ENCODE results near the gene SRSF7. TPM values are rescaled to one million over a fixed set of nuclear protein-coding genes. Genes with fewer than 3 reads are reported as not detected.
"Not testable (repeated sequence)": the region's sequence is repeated elsewhere in the genome, so short reads cannot be mapped to it uniquely, and the experiment has no call there.

SRSF7 gene
- total RNA-seq, 1 experiment from 2014 or later = 178 TPM

- no peak for DNase-seq (ENCODE audit: low read depth)
These were observed 17.7 kb downstream of the SRSF7 start for GRCh38 chr2:38733300-38733971.

- no peak for DNase-seq (ENCODE audit: low read depth)
These were observed 19.4 kb downstream of the SRSF7 start for GRCh38 chr2:38731684-38732221.

DNA sequence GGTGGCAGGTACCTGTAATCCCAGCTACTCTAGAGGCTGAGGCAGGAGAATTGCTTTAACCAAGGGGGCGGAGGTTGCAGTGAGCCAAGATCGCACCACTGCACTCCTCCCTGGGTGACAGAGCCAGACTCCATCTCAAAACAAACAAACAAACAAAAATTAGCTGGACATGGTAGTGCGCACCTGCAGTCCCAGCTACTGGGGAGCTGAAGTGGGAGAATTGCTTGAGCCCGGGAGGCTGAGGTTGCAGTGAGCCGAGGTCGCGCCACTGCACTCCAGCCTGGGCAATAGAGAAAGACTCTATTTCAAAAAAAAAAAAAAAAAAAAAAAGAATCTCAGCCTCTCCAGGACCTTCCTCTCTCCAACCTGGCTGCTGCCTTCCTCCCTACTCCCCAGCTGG is 20.1 kb downstream of the SRSF7 start:
- no peak for DNase-seq (ENCODE audit: low read depth)

DNA sequence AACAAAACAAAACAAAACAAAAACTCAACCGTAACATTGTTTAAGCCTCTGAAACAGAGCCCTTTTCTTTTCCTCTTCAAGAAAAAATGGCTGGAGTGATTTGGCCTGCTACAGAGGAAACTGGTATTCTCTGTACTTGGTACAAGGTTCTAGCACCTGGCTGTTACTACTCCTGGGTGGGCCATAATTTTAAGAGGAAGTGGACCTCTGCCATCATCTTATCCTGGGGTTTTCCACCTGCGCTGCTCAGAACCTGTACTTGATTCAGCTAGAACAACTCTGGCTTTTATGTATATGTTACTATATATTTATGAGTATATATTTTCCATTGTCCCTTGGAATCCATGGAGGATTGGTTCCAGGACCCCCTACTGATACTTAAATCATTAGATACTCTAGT is 22.5 kb downstream of the SRSF7 start:
- DNase-seq (ENCODE audit: low read depth) = no peak

GRCh38 chr2:38727661-38728060 is 23.5 kb downstream of the SRSF7 start:
- no peak for DNase-seq (ENCODE audit: low read depth)

GRCh38 chr2:38723173-38723572 is 28.0 kb downstream of the SRSF7 start:
- peak; percentile 93 for DNase-seq (ENCODE audit: low read depth)

- peak; percentile 35 for DNase-seq (ENCODE audit: low read depth)
These were observed 28.7 kb downstream of the SRSF7 start for GRCh38 chr2:38722271-38723061.

- DNase-seq (ENCODE audit: low read depth) = peak; percentile 86
These were observed 30.4 kb downstream of the SRSF7 start for GRCh38 chr2:38720613-38721241.

- DNase-seq (ENCODE audit: low read depth) = no peak
These were observed 31.5 kb downstream of the SRSF7 start for GRCh38 chr2:38719706-38720105.

- DNase-seq (ENCODE audit: low read depth) = no peak
These were observed 32.6 kb downstream of the SRSF7 start for GRCh38 chr2:38718601-38719000.

DNA sequence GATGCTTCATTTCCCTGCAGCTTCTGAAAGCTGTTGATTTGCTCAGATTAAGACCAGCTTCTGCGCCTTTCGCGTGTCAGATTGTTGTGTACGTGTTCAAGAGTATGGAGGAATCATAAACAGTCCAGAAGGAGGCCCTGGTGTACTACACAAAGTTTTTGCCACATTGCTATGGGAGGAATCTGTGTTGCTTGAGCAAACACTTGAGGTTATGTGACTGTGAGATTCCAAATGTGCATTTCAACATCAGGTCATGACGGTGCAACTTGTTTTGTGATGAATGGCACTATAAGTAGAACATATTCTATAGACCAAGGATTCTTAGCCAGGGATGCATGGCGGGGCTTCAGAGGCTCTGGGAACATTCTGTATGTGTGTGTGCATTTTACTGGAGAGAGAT is 35.0 kb downstream of the SRSF7 start:
- DNase-seq (ENCODE audit: low read depth) = no peak

GRCh38 chr2:38714941-38715340 is 36.2 kb downstream of the SRSF7 start:
- not testable (repeated sequence) for DNase-seq (ENCODE audit: low read depth)

- DNase-seq (ENCODE audit: low read depth) = no peak
These were observed 37.8 kb downstream of the SRSF7 start for GRCh38 chr2:38713338-38713737.

DNA sequence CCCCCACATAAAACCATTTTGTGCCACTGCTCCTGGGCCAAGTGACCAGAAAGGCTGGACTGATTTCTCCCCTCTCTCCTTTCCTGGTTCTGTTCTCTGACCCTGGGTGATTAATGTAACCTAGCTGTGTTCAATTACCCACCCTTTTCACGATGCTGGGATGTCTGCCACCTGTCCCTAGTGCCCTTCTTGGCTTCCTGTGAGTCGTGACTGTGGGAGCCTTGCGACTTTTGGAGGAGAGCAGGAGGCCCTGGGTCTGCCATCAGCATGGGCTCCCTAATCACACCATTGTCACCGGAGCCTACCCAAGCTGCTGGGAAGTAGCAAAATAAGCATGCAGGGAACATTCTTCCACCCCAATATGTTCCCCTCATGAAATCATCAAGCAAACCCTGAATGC is 38.3 kb downstream of the SRSF7 start:
- no peak for DNase-seq (ENCODE audit: low read depth)

DNA sequence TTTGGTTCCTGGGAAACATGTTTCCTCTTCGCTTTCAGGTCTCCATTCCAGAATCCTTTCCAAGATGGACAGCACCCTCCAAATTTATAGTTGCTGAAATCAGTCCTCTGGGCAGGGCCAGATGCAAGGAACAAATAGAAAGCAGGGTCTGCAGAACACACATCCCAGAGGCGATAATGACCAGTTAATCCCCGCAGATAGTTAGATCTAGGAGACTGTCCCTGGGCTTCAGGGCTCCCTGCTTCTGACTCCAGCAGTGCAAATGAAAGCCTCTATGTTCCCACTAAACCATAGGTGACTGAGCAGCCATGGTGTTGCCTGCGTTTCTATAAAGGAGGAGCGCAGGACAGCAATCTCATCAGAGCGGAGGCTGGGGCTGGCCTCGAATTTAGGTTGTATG is 38.7 kb downstream of the SRSF7 start:
- no peak for DNase-seq (ENCODE audit: low read depth)

- no peak for DNase-seq (ENCODE audit: low read depth)
These were observed 39.6 kb downstream of the SRSF7 start for GRCh38 chr2:38711558-38711957.

DNA sequence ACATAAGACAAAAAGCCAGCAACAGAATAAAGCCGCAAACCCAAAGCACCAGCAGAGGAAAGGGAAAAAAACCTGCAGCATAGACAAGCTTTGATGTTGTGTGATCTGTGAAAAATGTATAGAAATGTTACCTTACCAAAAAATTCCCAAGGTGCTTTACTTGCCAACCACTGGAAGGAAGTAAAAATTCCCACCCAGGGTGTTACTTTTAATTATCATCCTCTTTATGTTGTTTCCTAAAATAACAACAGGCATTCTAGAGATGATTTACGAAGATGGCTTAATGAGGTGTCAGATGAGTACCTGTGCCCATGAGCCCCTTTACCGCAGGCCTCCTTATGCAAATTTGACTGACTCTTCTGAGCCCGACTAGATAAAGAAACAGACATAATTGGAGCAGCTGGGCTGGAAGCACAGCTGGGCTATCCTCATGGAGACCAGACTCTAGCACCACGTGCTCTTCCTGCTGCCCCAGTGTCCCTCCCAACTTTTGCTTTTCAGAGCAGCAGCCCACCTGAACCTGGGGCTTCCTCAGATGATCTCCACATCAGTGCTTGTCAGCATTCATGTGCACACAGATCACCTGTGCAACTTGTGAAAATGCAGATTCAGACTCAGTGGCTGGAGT is 41.5 kb downstream of the SRSF7 start:
- DNase-seq (ENCODE audit: low read depth) = no peak

GRCh38 chr2:38708900-38709566 is 42.1 kb downstream of the SRSF7 start:
- no peak for DNase-seq (ENCODE audit: low read depth)

DNA sequence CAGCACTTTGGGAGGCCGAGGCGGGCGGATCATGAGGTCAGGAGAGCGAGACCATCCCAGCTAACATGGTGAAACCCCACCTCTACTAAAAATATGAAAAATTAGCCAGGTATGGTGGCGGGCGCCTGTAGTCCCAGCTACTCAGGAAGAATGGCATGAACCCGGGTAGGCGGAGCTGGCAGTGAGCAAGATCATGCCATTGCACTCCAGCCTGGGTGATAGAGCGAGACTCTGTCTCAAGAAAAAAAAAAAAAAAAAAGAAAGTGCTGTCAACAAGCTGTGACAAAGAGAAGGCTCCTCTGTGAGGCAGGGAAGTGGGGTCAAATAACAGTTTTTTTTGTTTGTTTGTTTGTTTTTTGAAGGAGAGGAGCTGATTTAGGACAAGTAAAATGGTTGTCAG is 42.7 kb downstream of the SRSF7 start:
- DNase-seq (ENCODE audit: low read depth) = not testable (repeated sequence)

GRCh38 chr2:38706846-38707345 is 44.3 kb downstream of the SRSF7 start:
- DNase-seq (ENCODE audit: low read depth) = no peak

DNA sequence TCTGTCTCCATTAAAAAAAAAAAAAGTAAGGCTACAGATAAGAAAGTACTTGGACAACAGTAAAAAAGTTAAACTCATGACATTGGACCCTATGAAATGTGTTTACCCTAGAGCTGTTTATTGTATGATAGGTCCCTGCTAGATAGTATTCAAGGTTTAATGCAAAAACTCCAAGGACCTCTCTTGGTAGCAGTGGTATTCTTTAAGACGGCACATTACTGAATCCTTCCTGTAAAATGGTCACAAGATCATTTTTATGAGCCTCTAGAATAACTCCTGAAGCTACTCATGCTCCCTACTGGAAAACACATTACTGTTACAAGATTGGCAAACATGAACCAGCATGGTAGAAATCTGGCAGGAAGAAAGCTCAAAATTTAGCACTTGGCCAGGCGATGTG is 46.5 kb downstream of the SRSF7 start:
- no peak for DNase-seq (ENCODE audit: low read depth)
